ENCODE measurements around the gene WDR59. TPM values are rescaled to one million over a fixed set of nuclear protein-coding genes. Genes with fewer than 3 reads are reported as not detected.
"Not testable (repeated sequence)": the region's sequence is repeated elsewhere in the genome, so short reads cannot be mapped to it uniquely, and the experiment has no call there.

WDR59 gene
- polyA plus RNA-seq, 1 donor: 54.4 TPM

DNA sequence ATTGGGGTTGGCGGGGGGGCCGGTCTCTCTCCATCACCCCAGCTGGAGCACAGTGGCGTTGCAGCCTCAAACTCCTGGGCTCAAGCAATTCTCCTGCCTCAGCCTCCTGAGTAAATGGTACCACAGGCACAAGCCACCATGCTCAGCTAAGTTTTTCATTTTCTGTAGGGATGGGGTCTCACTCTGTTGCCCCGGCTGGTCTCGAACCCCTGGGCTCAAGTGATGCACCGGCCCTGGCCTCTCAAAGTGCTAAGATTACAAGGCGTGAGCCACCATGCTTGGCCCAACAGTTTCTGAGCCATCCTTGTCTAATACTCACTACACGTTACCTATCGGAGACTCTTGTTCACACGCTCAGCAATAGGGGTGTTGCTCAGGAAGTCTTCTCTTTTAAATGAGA is 11.6 kb downstream of the WDR59 start:
- no peak for DNase-seq (ENCODE audit: low read depth)

DNA sequence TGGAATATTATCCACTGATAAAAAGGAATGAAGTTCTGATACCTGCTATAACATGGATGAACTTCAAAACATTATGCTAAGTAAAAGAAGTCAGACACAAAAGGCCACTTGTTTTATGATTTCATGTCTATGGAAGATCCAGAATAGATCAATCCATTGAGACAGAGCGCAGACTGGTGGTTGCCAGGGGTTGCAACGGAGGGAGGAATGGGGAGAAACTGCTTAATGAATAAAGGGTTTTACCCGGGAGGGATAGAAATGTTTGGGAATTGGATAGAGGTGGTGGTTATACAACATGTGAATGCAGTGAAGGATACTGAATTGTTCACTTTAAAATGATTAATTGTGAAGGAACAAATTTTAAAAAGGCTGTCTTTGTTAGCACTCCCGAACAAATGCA is 30.2 kb downstream of the WDR59 start:
- DNase-seq (ENCODE audit: low read depth): no peak

DNA sequence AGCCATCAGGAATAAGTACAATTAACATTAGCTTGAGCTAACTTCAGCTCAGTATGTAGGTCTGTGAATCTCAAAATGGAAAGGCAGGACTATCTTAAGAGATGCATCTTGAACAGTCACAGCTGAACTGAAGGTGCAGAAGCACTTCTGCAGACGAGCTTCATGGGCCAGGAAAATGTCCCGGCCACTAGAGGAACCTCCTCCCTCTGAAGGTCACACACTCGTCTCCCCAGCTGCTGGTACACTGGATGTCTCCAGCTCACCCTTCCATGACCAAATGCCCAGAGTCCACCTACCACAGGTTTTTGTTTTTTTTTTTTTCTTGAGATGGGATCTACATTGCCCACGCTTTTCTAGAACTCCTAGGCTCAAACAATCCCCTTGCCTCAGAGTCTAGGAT is 33.2 kb downstream of the WDR59 start:
- no peak for DNase-seq (ENCODE audit: low read depth)

DNA sequence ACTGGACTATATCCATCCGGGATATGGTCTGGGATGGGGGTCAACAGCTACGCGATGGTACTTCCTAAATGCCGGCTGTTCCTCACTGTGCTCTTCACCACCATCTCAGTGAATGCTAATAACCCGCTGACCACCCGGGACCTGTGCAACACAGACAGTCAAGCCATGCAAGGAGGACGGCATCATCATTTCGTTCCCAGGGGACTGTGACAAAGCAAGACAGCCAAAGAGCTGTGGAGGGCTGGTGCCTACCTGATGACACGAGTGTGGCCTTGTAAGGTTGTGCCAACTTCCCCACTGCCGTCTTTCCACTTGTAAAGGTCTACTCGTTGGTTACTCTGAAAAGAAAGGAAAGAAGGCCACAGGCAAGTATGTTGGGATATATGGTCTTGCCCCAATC is 33.7 kb downstream of the WDR59 start:
- no peak for DNase-seq (ENCODE audit: low read depth)

DNA sequence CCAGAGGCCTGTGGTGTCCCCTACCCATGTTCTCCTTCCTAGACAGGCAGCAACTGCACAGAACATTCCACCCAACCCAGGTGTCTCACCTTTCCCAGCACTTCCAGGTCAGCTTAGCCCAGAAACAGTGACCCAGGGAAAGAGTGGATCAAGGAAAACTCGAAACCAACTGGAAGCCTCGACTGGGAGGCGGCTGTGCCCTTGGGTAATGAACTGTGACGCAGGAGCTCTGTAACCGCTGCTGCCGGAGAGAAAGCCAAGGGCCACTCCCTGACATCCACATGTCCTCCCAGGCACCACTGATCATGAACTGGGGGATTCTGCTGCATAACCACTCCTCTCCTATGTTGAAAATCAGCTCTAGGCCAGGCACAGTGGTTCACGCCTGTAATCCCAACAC is 34.4 kb downstream of the WDR59 start:
- no peak for DNase-seq (ENCODE audit: low read depth)

DNA sequence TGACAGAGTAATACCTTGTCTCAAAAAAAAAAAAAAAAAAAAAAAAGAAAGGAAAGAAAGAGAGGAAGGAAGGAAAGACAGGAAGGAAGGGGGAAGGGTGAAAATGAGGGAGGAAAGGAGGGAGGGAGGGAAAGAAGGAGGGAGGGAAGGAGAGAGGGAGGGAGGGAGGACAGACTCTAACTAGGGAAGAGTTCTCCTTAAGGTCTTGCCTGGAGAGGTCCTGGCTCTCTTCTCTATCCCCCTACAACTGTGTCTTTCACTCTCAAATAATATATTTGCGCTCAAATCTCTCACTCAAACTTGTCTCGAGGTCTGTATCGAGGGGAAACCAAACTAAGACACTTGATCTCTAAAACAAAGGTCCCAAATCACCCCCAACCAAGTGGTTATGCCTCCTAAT is 35.6 kb downstream of the WDR59 start:
- no peak for DNase-seq (ENCODE audit: low read depth)

DNA sequence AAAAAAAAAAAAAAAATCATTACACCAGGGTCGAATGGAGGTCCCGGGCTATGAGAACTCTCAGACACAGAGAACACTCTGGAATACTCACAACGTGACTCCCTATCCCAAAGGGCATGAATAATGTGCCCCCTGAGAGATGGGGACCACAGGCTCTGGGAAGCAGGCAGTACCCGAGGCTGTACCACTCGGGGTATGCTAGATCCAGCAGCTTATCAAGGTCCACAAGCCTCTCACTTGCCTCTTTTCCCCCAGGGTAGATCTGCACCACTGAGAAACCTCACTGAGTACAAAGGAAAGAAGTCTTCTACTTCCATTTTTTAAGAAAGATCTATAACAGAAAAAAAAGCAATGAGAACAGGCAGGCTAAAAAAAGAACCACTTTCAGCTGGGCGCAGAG is 40.5 kb downstream of the WDR59 start:
- DNase-seq (ENCODE audit: low read depth): no peak

DNA sequence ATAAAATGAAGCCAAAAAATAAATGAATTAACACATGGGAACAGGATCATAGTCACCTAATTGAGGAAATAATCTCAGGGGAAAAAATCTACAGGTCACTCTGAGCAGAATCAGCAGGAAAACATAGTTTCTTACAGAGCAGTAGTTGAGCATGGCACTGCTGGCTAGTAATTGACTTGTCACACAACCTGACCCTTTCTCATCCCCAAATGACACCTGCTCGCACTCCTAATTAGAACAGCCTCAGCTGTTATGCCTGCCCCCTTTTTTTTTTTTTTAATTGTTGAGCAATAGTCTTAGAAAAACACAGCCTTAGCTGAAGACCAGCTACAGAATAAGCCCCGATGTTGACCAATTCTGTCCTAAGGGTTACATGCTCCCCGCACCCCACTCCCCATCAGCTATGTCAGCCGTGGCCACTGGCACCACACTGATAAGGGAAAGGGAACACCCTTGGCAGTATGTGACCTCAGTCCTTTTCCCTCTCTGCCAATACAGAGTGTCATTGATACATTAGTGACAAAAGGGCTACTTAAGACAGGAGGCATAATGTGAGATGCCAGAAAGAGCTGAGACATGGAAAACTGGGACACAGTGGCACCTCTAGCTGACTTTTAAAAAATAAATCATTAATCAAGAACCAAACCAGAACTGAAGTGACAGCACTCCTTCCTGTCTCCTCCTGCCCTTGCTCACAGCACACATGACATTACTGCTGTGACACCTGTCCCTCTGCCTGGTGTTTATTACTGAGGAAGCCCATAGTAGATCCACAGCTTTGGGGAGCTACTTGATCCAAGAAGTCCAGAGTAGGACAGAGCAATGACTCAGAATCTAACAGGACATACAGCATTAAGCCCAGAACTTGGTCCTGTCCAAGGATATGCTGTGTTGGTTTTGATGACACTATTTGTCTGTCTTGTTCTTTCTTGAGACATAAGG is 41.7 kb downstream of the WDR59 start:
- no peak for DNase-seq (ENCODE audit: low read depth)

DNA sequence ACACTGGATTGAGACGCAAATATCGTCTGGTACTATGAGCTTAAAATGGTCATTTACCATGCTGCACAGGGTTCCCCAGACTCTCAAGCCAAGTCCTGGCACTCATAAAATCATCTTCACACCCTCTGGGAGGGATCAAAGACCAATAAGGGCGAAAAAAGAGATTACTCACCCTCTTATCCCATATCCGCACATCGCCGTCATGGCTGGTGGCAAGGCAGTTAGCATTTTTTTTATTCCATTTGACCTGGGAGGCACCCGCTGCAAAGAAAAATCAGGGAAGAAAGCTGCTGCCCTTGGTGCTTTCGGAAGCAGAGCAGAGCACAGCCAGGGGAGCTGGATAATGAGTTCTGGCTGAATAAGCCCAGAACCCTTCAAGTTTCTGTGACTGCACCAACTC is 42.4 kb downstream of the WDR59 start:
- no peak for DNase-seq (ENCODE audit: low read depth)

DNA sequence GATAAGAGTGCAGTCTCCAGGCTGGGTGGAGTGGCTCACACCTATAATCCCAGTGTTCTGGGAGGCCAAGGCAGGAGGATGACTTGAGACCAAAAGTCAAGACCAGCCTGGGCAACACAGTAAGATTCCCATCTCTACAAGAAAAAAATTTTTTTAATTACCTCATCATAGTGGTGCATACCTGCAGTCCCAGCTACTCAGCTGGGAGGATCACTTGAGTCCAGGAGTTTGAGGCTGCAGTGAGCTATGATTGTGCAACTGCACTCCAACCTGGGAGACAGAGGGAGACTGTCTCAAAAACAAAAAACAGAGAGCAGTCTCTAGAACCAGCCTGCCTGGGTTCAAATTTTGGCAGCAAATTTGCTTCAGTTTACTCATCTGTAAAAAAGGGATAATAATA is 45.2 kb downstream of the WDR59 start:
- no peak for DNase-seq (ENCODE audit: low read depth)

DNA sequence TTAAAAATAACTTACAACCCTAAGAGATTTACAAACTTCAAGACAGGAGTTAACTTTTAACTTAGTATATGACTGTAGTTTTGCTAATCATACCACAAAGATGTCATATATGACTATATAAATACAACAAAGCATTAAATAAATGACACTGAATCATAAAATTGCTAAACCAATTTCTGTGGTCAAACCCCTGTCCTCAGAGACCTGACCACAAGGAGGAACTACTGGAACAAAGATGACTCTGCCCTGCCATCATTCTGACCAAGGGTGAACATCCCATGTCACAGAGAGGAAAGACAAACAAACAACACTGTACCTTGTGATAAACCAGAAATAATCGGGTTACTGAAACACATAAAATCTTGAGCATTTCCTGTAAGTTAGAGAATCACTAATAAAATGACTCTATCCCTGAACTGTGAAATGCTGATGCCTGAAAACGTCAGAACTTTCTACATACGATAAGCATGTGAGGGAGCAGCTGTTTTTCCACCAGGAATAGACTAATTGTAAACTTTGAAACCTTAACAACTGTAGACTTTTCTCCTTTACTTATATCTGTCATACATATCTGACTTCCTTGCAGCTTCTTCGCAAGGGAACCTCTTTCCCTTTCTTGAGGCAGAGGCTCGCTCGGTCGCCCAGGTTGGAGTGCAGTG is 47.9 kb downstream of the WDR59 start:
- DNase-seq (ENCODE audit: low read depth): no peak

DNA sequence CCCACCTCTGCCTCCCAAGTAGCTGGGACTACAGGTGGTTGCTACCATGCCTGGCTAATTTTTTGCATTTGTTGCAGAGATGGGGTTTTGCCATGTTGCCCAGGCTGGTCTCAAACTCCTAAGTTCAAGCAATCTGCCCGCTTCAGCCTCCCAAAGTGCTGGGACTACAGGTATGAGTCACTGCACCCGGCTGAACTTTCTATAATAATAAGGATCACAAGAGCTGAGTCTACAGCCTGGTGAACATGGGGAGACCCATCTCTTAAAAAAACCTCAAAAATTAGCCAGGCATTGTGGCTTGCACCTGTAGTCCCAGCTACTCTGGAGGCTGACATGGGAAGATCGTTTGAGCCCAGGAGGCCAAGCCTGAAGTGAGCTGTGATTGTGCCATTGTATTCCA is 53.5 kb downstream of the WDR59 start:
- DNase-seq (ENCODE audit: low read depth): no peak

DNA sequence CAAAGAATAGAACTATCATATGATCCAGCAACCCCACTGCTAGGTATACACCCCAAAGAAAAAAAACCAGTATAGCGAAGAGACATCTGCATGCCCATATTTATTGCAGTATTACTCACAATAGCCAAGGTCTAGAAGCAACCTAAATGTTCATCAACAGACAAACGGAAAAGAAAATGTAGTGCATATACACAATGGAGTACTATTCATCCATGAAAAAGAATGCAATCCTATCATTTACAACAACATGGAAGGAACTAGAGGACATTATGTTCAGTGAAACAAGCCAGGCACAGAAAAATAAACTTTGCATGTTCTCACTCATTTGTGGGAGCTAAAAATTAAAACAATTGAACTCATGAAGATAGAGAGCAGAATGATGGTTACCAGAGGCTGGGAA is 55.3 kb downstream of the WDR59 start:
- no peak for DNase-seq (ENCODE audit: low read depth)

DNA sequence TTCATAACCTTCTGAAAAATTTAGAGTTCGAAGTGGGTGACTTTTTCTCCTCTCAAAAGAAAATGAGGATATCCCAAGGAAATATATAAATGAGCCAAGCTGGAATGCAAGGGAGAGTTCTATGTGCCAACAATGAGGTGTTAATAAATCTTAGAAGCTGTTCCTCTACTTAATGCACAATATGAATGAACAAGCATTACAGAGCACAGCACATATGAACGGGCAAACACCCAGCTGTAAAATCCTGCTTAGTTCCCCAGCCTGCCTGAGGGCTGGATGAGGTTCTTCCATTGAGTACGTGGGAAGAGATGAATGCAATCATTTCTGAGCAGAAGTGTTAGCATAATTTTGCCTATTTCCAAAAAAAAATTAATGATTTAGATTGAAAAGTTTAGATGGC is 58.1 kb downstream of the WDR59 start:
- DNase-seq (ENCODE audit: low read depth): no peak

DNA sequence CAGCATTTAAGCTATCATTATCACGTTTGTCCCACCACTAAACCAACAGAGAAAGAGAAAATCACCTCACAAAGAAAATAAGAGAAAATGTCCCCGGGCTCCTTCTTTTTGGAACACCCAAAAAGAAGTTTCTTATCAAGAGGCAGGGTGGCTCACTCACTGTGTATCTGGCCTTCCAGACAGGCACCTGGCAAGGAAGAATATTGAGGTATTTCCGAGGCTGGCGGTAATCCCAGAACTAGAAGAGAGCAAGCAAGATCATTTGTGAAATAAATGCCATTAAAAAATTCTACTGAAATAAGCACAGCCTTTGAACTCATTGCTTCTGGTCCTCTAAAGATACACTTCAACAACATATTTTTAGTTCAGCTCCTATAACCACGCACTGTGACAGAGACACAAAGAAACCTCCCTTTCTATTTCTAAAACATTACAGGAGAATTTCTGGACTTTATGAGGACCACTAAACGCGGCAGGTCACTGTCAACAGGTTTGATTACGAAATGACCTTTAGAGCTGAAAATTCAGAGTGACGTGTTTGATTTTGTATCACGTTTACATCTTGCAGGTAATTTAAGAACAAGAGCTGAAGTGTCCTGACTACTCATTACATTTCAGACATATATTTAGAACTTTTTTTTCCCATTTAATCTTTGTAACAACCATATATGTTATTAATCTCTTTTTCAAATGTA is 61.0 kb downstream of the WDR59 start:
- DNase-seq (ENCODE audit: low read depth): no peak

DNA sequence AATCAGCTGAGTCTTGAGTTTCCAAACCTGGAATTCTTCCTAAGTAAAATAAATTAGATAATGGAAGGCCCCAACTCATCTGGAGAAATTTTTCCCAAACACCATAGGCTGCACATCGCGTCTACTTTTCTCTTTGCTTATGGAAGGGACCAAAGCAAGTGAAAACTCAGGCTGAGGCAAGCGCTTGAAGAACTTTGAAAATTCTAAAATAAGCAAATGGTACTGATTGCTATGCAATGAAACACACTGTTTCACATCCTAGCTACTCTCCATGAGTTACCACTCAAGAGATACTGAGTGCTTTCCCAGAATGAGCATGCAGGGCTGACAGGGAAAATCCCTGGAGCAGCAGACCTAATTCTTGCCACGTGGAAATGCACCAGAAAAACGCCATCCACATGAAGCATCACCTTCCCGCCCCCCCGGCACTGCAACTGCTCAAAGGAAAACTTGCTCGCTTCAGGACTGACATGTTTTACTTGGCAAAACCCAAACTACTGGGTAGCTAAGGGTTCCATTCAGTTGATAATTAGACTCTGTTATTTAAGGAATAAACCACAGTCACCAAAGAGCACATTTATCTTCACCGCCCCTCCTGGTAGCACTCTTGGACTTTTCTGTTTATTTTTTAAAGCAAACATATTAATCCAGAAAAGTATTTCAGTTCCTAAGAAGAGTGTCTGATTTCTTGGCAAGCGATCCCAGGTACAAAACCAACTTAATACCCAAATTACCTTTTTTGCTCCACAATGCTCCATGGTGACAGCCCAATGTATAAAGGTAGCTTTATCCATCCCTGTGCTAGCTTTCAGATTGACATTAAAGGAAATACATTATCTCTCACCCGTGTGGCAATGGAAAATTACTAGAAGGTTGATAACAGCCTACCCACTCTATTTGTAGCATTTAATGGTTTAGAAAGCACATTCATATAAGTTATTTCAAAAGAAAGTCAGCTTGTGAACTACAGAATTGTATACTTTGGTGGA is 62.5 kb downstream of the WDR59 start:
- DNase-seq (ENCODE audit: low read depth): no peak

DNA sequence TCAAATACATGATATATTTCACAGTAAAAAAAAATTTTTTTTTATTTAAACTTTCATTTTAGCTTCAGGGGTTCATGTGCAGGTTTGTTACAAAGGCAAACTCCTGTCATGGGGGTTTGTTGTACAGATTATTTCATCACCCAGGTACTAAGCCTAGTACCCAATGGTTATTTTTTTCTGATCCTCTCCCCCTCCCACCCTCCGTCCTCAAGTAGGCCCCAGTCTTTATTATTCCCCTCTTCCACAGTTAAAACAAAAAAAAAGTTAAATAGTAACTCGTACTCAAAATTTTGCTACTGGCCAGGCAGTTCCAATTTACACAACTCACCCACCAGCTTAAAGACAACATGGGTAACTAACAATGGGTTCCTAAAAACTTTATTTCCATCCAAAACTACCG is 63.9 kb downstream of the WDR59 start:
- no peak for DNase-seq (ENCODE audit: low read depth)

DNA sequence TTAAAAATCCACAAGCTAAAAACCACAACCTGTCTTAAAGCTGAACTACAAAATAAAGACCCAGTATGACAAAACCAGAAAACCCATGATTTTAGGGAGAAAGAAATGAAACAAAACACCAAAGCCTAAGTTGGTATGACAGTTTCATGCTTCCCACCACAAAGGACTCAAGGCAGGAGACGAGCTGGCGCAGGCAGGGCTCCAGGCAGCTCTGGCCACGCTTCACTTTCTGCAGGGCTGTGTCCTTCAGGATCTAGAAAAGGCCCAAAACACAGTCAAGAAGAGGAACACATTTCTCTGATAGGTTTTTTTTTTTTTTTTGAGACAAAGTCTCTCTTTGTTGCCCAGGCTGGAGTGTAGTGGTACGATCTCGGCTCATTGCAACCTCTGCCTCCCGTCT is 75.3 kb downstream of the WDR59 start:
- DNase-seq (ENCODE audit: low read depth): no peak

DNA sequence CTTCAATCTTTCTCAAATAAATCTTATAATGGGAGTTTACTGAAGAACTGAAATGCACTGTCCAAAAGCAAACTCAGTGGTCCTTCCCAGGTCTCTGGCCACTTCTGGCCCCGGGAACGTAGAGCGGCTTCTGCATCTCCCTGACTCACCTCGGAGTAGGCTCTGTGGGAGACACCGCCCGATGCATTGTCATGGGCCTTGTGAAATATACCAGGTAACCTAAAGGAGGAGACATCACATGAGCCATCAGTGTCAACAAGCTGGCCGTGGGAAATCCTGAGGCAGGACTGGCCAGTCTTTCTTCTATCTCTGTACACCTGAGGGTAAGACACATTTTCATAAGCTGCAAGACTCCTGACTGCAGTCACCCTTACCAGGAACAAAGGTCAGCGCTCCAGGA is 76.2 kb downstream of the WDR59 start:
- DNase-seq (ENCODE audit: low read depth): not testable (repeated sequence)

DNA sequence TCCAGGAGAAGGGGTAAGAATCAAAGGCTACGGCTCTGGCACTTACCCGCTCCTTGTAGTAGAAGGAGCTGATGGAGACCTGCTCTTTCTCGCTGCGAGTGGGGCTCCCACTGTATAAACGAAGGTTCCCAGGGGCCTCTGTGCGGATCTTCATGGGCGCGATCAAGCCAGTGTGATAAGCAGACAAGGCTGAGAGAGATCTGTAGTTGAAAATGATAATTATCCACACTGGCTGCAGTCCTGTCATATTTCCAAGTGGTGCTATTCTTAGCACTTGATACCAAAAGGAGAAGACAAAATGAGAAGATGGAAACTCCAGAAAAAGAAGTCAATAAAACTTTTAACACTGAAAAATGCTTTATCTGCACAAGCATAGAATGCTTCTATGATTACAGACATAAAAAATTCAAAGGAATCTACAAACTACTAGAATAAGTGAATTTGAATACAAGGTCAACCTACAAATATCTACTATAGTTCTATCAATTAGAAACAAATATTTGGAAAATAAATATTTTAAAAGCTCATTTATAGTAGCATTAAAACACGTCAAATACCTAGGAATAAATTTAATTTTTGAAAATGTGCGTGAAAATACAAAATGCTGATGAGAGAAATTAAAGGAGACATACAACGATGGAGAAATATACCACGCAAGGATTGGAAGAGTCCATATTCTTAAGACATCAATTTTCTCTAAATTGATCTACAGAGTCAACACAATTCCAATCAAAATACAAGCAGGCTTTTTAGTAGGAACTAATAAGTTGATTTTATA is 80.8 kb downstream of the WDR59 start:
- no peak for DNase-seq (ENCODE audit: low read depth)

DNA sequence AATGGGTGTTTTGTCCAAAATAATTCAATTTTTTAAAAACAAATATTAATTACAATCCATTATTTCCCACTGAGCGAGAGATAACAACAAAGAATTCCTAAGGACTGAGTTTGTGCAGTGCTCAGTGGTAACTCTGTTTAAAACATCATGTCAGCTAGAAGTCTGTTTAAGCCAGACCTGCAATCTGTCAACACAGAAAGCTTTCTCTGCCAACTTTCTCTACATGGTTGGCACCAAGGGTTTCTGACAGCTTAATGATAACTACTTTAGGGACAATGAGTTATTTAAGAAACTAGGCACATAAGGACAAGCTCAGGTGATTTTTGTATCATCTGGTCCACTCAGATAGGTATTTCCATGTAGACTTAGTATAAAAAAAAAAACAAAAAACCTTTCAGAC is 81.8 kb downstream of the WDR59 start:
- DNase-seq (ENCODE audit: low read depth): no peak
